ENCODE measurements around the gene SGCE.

- no peak for TF ChIP-seq CTCF (IDR thresholded peaks at IDR 0.05; ENCODE audit: poor library complexity)
- TF ChIP-seq EZH2phosphoT487 (IDR thresholded peaks at IDR 0.05; ENCODE audit: low read depth, severe bottlenecking, unreplicated experiment) = no peak
Observed at GRCh38 chr7:94616855-94617254, 39.1 kb downstream of the SGCE start.

All from hepatocyte (in vitro differentiated cells).